GM18526 (cell line): ENCODE data around the gene KLHL10.

Experiments used
- POLR2A ChIP-seq: IDR thresholded peaks from 3 replicates; pipeline ENCODE4 v1.6.1; 2011; ENCODE audit not compliant: insufficient read length; ENCODE audit errors: extremely low read depth

KLHL10 gene

GRCh38 chr17:41810659-41811548 lies 26.7 kb upstream of the KLHL10 start:
- no peak for TF ChIP-seq POLR2A

- TF ChIP-seq POLR2A: no peak
These were observed 25.9 kb upstream of the KLHL10 start, which contains the start of gene P3H4 for GRCh38 chr17:41811549-41812380. Gene P3H4 (minus strand): TSS chr17:41811949. CDS start chr17:41811915, 34 bp downstream.

GRCh38 chr17:41812381-41813151 lies 25.1 kb upstream of the KLHL10 start, which contains the start of gene FKBP10:
Gene FKBP10 (plus strand): TSS chr17:41813004. CDS start chr17:41813035, 31 bp downstream.
- no peak for TF ChIP-seq POLR2A

- TF ChIP-seq POLR2A: no peak
These were observed 24.4 kb upstream of the KLHL10 start for GRCh38 chr17:41813152-41813680.

- no peak for TF ChIP-seq POLR2A
These were observed 23.9 kb upstream of the KLHL10 start for GRCh38 chr17:41813699-41814124.

GRCh38 chr17:41814195-41814594 lies 23.4 kb upstream of the KLHL10 start:
- TF ChIP-seq POLR2A: no peak

GRCh38 chr17:41816637-41817320 lies 20.8 kb upstream of the KLHL10 start:
- TF ChIP-seq POLR2A: no peak

GRCh38 chr17:41818024-41818423 lies 19.6 kb upstream of the KLHL10 start:
- no peak for TF ChIP-seq POLR2A

GRCh38 chr17:41821776-41822175 lies 15.8 kb upstream of the KLHL10 start:
- TF ChIP-seq POLR2A: no peak

GRCh38 chr17:41822216-41823140 lies 15.1 kb upstream of the KLHL10 start:
- TF ChIP-seq POLR2A: no peak

- TF ChIP-seq POLR2A: no peak
These were observed 14.5 kb upstream of the KLHL10 start for GRCh38 chr17:41823141-41823524.

GRCh38 chr17:41823580-41823979 lies 14.0 kb upstream of the KLHL10 start:
- no peak for TF ChIP-seq POLR2A

- TF ChIP-seq POLR2A: no peak
These were observed 13.5 kb upstream of the KLHL10 start for GRCh38 chr17:41824086-41824485.
